Epithelial cell of esophagus (primary cell): Measurements from ENCODE around the gene CDKN2A.

Experiments
- DNase-seq: peaks from one replicate; pipeline ENCODE4 v3.0.0; 2010; ENCODE audit warnings: low read depth
- H3K4me3 ChIP-seq: 2 replicates; pipeline ENCODE4 v1.5.1; 2011; ENCODE audit warnings: mild to moderate bottlenecking, low read length, control low read depth
- TF ChIP-seq, protein P1 (sequence below): IDR thresholded peaks from 2 replicates; pipeline ENCODE4 v1.5.1; 2011; ENCODE audit warnings: low read depth, mild to moderate bottlenecking, low read length, control low read depth, inconsistent platforms; ENCODE audit not compliant: insufficient read depth; ENCODE audit errors: missing control alignments

CDKN2A gene

DNA sequence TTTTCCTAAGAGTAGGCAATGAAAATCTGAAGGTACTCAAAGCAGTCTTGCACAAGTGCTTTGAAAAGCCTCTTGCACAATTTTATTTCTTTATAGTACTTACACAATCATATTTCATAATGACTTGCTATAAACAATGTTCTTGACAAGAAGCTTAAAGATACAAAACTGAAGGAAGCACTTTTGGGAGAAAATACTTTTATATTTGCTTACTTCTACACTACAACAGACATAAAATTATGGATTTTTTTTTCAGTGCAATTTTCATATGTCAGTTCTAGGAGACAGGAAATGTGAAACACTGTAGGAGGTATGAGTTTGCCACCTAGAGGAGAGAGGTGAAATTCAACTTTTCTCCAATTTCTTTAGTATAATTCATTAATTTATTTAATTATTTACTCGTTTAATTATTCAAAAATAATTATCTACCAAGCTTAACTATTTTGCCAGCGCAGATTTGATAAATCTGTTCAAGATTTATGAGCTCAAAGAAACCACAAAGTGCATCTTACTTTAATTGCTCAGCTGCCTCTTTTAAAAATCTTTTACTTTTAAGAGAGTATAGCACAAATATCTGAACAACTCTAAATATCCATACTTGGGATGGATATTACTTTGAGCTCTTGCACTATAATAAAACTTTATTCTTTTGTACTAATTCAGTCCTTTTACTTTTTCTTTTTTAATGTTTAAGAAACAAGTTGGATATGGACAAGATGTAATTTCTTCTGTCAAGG, 43.9 kb upstream of the CDKN2A start:
- H3K4me3 ChIP-seq, result no peak overlapping the region
- peak; percentile 67 for DNase-seq
- TF ChIP-seq, protein P1, sequence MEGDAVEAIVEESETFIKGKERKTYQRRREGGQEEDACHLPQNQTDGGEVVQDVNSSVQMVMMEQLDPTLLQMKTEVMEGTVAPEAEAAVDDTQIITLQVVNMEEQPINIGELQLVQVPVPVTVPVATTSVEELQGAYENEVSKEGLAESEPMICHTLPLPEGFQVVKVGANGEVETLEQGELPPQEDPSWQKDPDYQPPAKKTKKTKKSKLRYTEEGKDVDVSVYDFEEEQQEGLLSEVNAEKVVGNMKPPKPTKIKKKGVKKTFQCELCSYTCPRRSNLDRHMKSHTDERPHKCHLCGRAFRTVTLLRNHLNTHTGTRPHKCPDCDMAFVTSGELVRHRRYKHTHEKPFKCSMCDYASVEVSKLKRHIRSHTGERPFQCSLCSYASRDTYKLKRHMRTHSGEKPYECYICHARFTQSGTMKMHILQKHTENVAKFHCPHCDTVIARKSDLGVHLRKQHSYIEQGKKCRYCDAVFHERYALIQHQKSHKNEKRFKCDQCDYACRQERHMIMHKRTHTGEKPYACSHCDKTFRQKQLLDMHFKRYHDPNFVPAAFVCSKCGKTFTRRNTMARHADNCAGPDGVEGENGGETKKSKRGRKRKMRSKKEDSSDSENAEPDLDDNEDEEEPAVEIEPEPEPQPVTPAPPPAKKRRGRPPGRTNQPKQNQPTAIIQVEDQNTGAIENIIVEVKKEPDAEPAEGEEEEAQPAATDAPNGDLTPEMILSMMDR, result peak; percentile 56

DNA sequence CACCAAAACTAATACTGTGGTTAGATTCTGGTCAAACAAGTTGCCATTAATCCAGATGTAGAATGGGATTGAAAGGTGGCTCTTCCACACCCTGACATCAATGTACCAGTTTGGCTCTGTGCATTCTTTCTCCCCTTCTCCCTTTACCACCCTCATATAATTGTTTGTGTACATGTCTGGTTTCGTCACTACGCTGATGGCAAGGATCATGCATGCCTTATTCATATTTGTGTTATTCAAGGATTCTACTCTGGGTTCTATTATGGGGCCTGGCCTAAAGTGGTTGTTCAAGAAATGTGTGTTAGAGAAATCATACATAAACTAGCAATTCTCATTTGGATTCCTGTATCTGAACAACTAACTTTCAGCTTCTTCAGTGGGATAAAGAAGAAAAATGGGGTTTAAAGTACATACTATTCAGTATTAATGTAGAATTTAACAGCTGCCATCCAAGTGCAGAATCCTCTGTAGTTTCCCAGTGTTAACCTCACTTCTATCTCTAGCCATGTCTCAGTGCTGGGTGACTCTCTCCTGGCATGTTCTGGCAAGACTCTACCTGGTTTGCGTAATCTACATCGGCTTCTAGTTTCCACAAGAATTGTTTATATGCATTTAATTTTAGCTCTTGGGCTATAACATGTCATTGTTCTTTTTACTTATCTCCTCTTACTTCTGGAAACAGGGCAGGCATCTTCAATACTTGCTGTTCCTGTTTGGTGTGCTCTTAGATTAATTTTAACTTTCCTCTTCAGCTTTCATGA, 42.9 kb upstream of the CDKN2A start:
- DNase-seq, result peak; percentile 97
- no peak overlapping the region for H3K4me3 ChIP-seq
- TF ChIP-seq, protein P1, result no peak

DNA sequence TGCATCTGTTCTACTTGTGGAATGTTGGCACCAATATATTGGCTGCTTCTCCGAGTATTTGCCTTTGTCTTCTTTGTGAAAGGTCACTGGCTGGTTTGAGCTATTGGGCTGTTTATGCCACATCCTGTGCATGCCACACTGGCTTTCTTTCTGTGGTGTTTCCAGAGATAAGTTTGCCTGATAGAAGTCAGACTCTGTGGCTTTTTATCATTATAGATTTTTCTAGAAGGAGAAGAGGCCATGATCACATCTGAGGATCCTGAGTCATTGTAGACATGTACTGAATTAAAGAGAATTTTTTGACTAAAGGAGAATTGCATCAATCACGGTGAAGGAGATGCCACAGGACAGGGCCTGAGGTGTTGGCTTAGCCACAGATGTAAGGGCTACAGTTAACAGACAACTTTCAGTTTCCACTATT, 41.4 kb upstream of the CDKN2A start:
- TF ChIP-seq, protein P1, result no peak
- no peak overlapping the region for H3K4me3 ChIP-seq
- no peak for DNase-seq

DNA sequence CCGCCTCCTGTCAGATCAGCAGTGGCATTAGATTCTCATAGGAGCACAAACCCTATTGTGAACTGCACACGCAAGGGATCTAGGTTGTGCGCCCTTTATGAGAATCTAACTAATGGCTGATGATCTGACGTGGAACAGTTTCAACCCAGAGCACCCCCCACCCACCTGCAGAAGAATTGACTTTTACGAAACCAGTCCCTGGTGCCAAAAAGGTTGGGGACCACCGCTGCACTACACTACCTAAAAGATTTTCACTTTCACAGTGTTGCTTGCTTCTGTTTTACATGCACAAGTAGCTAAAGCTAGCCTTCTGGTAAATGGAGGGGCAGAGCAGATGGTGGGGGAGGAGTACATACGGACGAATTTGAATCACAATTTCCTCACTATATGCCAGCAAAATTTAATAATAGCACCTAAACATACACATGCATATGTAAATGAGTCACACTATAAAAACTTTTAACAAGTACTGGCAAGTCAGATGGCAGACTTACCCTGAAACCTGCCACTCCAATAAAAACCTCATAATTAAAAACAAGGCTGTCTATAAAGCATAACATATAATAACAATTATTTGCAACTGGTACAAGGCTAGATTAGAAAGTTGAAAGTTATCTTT, 38.9 kb upstream of the CDKN2A start:
- DNase-seq, result peak; percentile 84
- TF ChIP-seq, protein P1, result no peak
- no peak overlapping the region for H3K4me3 ChIP-seq

DNA sequence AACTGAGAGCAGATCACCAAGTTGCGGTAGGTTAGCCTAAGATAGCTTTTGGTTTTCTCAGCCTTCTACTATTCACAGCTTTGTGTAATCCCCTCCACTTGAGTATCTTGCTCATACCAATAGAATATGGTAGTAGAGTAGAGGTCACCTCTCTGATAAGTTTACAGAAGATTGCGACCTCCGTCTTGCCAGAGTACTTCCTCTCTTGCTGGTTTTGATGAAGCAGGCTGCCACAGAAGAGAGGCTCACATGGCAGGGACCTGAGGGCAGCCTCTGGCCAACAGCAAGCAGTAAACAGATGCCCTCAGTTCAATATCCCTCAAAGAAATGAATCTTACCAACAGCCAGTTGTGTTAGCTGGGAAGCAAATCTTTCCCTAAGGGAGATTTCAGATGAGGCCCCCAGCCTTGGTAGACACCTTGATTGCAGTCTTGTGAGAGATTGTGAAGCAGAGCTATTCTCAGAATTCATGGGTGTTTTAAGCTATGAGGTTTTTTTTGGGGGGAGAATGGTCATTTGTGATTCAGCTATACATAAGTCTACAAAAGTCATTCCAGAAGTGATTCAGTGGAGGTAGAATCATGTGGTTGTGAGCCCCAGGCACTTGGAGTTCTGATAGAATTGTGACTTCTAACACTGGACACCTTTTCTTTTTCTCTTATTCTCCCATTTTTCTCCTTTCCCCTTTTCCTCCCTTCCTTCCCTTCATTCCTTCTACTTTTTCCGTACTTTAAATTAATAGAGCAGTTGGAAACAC, 37.6 kb upstream of the CDKN2A start:
- H3K4me3 ChIP-seq, result no peak overlapping the region
- peak; percentile 63 for DNase-seq
- TF ChIP-seq, protein P1, result no peak

DNA sequence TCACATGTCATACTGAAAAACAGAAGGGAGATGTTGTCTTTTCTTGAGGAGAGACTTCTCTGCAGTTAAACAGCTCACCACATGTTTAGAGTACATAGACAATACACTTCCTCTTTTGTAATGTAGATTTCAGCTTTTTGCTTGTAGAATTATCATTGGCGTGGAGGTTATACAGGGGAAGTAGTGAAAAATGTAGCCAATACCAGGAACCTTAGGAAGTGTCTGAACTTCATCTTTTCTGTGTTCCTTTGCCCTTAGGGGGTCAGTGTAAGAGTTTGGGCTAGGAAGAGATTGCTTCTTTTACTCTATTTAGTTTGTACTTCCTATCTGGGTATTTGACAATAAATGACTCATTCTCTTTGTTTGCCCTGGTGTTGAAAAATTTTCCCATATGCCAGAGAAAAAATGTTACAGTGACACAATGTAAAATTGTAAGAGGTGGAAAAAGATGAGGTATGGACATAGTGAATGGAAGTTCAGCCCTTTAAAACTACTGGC, 36.0 kb upstream of the CDKN2A start:
- DNase-seq, result peak; percentile 83
- TF ChIP-seq, protein P1, result no peak
- no peak overlapping the region for H3K4me3 ChIP-seq
